Thyroid gland (tissue), 4 donors: ENCODE results near the gene NMRAL1. TPM values are rescaled to one million over a fixed set of nuclear protein-coding genes. Genes with fewer than 3 reads are reported as not detected.

Experiments
- DNase-seq, 2 donors: peaks; one replicate each; pipeline ENCODE4 v3.0.0-alpha.2; 2019
- H3K27ac ChIP-seq, 3 donors: fragments of 200-600 bp; sonication (generic); 1 replicate in 2 of 3; 2 replicates in 1 of 3; pipeline ENCODE4 v1.5.1; 2016 to 2019; ENCODE audit warnings: mild to moderate bottlenecking in 1 of 3, moderate library complexity in 1 of 3
- H3K27me3 ChIP-seq: fragments of 200-600 bp; sonication (generic); one replicate; pipeline ENCODE4 v1.5.1; 2019
- H3K36me3 ChIP-seq, 2 donors: fragments of 200-600 bp; sonication (generic); one replicate each; pipeline ENCODE4 v1.5.1; 2016 to 2019
- H3K4me1 ChIP-seq, 2 donors: fragments of 200-600 bp; sonication (generic); one replicate each; pipeline ENCODE4 v1.5.1; 2017 to 2019
- H3K4me3 ChIP-seq, 3 donors: fragments of 200-600 bp; sonication (generic); replicated peaks in 1 of 3; 1 replicate in 2 of 3; 2 replicates in 1 of 3; pipeline ENCODE4 v1.5.1; 2016; ENCODE audit warnings: mild to moderate bottlenecking in 1 of 3
- H3K9me3 ChIP-seq: fragments of 200-600 bp; sonication (generic); one replicate; pipeline ENCODE4 v1.5.1; 2017
- POLR2A ChIP-seq, 2 donors: fragments of 450-650 bp; IDR thresholded peaks; one replicate each; pipeline ENCODE4 v1.6.1; 2017; ENCODE audit warnings: antibody characterized with exemption in 2 of 2, mild to moderate bottlenecking in 2 of 2, moderate library complexity in 1 of 2
- WGBS, 2 donors: methylation state at CpG; one replicate each; pipeline ENCODE4 v1.1.5; 2017; 5-methylcytosine and 5-hydroxymethylcytosine counted together
- intact Hi-C: fragments of 100-400 bp; cut with DNase I; formaldehyde crosslinking; loops from one replicate; pipeline ENCODE4 v1.15.1; 2023
- total RNA-seq, 4 donors: library from RNA; depleted of rRNA; stranded (reverse); fragments of >200 nt; gene quantifications; one replicate each; pipeline ENCODE4 v1.2.3, GENCODE V29; 2016
- TF ChIP-seq, protein P1 (sequence below), 6 experiments: fragments of 200-600 bp in 3 of 6; fragments of 450-650 bp in 3 of 6; sonication (generic) in 3 of 6; IDR thresholded peaks; one replicate each; pipeline ENCODE4 v1.5.1; 2016 to 2019; ENCODE audit warnings: antibody characterized with exemption in 6 of 6, mild to moderate bottlenecking in 2 of 6, inconsistent platforms in 1 of 6, moderate library complexity in 1 of 6

The NMRAL1 gene
- total RNA-seq, 4 donors from 2014 or later = 40.0 to 88.8 (median 57.6) TPM

GRCh38 chr16:4488499-4488967, 14.1 kb upstream of the NMRAL1 start:
- Histone ChIP-seq H3K27ac (peak overlapping the region in 2 of 3 donors; percentile 6 to 10), H3K27me3 (no peaks in the 10 kb centered on the region), H3K9me3 (no peaks in the 10 kb centered on the region), H3K36me3 (peaks cover 5 to 11% of the 10 kb centered on the region in 2 donors), H3K4me3 (no peak overlapping the region), H3K4me1 (peaks cover 0 to 32% of the 10 kb centered on the region in 2 donors)
- TF ChIP-seq, protein P1, sequence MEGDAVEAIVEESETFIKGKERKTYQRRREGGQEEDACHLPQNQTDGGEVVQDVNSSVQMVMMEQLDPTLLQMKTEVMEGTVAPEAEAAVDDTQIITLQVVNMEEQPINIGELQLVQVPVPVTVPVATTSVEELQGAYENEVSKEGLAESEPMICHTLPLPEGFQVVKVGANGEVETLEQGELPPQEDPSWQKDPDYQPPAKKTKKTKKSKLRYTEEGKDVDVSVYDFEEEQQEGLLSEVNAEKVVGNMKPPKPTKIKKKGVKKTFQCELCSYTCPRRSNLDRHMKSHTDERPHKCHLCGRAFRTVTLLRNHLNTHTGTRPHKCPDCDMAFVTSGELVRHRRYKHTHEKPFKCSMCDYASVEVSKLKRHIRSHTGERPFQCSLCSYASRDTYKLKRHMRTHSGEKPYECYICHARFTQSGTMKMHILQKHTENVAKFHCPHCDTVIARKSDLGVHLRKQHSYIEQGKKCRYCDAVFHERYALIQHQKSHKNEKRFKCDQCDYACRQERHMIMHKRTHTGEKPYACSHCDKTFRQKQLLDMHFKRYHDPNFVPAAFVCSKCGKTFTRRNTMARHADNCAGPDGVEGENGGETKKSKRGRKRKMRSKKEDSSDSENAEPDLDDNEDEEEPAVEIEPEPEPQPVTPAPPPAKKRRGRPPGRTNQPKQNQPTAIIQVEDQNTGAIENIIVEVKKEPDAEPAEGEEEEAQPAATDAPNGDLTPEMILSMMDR (IDR thresholded peaks at IDR 0.05) = no peak
- TF ChIP-seq POLR2A (IDR thresholded peaks at IDR 0.05) = no peak
- DNase-seq = no peak
- WGBS, 2 donors = 82 to 86% methylated on average over 1 of the region's 1 CpG
- intact Hi-C loops = no loop called here

- peak overlapping the region in 2 of 3 donors; percentile 6 to 10 for H3K27ac ChIP-seq
- WGBS, 2 donors = 54 to 55% methylated on average over 5 of the region's 5 CpGs
Observed at GRCh38 chr16:4487955-4488498, 13.6 kb upstream of the NMRAL1 start.

GRCh38 chr16:4486126-4486893, 11.9 kb upstream of the NMRAL1 start:
- intact Hi-C loops = no loop called here
- Histone ChIP-seq H3K27ac (peak overlapping the region; percentile 61 to 72 (median 67)), H3K9me3 (no peaks in the 10 kb centered on the region), H3K36me3 (peaks cover 5 to 11% of the 10 kb centered on the region in 2 donors), H3K27me3 (no peaks in the 10 kb centered on the region), H3K4me3 (no peak overlapping the region), H3K4me1 (peaks cover 0 to 32% of the 10 kb centered on the region in 2 donors)
- TF ChIP-seq POLR2A (IDR thresholded peaks at IDR 0.05) = no peak
- TF ChIP-seq, protein P1 (IDR thresholded peaks at IDR 0.05) = no peak
- 84 to 91% methylated on average over 3 of the region's 3 CpGs for WGBS, 2 donors
- DNase-seq = peak; percentile 42 to 58

More at GRCh38 chr16:4487955-4488498, 13.6 kb upstream of the NMRAL1 start:
- Histone ChIP-seq H3K36me3 (peaks cover 5 to 11% of the 10 kb centered on the region in 2 donors), H3K4me3 (no peak overlapping the region), H3K4me1 (peaks cover 0 to 32% of the 10 kb centered on the region in 2 donors), H3K9me3 (no peaks in the 10 kb centered on the region), H3K27me3 (no peaks in the 10 kb centered on the region)
- no peak for DNase-seq
- TF ChIP-seq POLR2A (IDR thresholded peaks at IDR 0.05) = no peak
- TF ChIP-seq, protein P1 (IDR thresholded peaks at IDR 0.05) = no peak
- intact Hi-C loops = no loop called here

- no peaks in the 10 kb centered on the region for H3K9me3 ChIP-seq
- 89% methylated on average over 1 of the region's 1 CpG for WGBS, 2 donors
- no peak overlapping the region for H3K4me3 ChIP-seq
- TF ChIP-seq, protein P1 (IDR thresholded peaks at IDR 0.05) = no peak
- TF ChIP-seq POLR2A (IDR thresholded peaks at IDR 0.05) = no peak
- H3K4me1 ChIP-seq = peaks cover 10 to 24% of the 10 kb centered on the region in 2 donors
- intact Hi-C loops = no loop called here
- H3K27me3 ChIP-seq = no peaks in the 10 kb centered on the region
- DNase-seq = no peak
- peaks cover 0 to 11% of the 10 kb centered on the region in 2 donors for H3K36me3 ChIP-seq
- peak overlapping the region in 2 of 3 donors; percentile 2 to 3 for H3K27ac ChIP-seq
Observed at GRCh38 chr16:4481963-4482362, 7.5 kb upstream of the NMRAL1 start.

DNA sequence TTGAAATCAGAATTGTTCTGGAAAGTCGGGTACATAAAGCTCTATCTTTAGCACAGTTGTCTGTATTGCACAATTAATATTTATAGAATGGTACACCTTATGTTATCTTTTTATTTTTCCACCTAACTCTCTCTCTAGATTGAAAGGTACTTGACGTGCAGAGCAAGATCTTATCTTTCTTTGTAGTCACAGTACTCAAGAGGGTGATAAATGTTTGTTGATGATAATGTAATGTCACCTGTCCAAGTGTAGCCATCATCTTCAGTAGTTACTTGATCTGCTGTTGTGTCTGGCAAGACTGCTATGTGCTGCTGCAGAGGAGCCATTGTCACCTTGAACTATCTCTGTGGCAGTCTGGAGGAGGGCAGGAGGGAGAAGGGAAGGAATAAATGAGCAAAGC, 7.1 kb upstream of the NMRAL1 start:
- intact Hi-C loops = no loop called here
- no peaks in the 10 kb centered on the region for H3K27me3 ChIP-seq
- peaks cover 0 to 11% of the 10 kb centered on the region in 2 donors for H3K36me3 ChIP-seq
- DNase-seq = no peak
- no peaks in the 10 kb centered on the region for H3K9me3 ChIP-seq
- TF ChIP-seq POLR2A (IDR thresholded peaks at IDR 0.05) = no peak
- TF ChIP-seq, protein P1 (IDR thresholded peaks at IDR 0.05) = no peak
- H3K27ac ChIP-seq = peak overlapping the region in 1 of 3 donors; percentile 2
- no peak overlapping the region for H3K4me3 ChIP-seq
- WGBS, 2 donors = 70 to 85% methylated on average over 2 of the region's 2 CpGs
- H3K4me1 ChIP-seq = peaks cover 10 to 20% of the 10 kb centered on the region in 2 donors
